Pancreas (tissue), 10 donors: ENCODE data around the gene GOPC. TPM values are rescaled to one million over a fixed set of nuclear protein-coding genes. Genes with fewer than 3 reads are reported as not detected.

ENCODE experiments used
- ATAC-seq, 4 donors: fragments of 200-7000 bp; cut with Tn5 transposase; one replicate each; pipeline versions ENCODE4 v1.8.0 to v1.9.1; 2020; ENCODE audit warnings: mild to moderate bottlenecking in 4 of 4, moderate library complexity in 4 of 4
- DNase-seq, 6 donors: peaks; one replicate each; pipeline ENCODE4 v3.0.0-alpha.2; 2020
- FAIRE-seq: peaks from 2 replicates; lab custom pipeline; 2012; peaks lifted over from hg19 to GRCh38; lab: Jason Lieb, UNC
- H3K27ac ChIP-seq, 4 donors: fragments of 200-600 bp; sonication (generic); 1 replicate in 3 of 4; 2 replicates in 1 of 4; pipeline versions ENCODE4 v1.5.0 to v1.8.0; 2020
- H3K27me3 ChIP-seq, 4 donors: fragments of 200-600 bp; one replicate each; pipeline ENCODE4 v1.8.0; 2021
- H3K36me3 ChIP-seq, 3 donors: fragments of 200-600 bp; sonication (generic) in 1 of 3; one replicate each; pipeline versions ENCODE4 v1.5.0 to v1.8.0; 2020 to 2021
- H3K4me1 ChIP-seq, 3 donors: fragments of 200-600 bp; one replicate each; pipeline ENCODE4 v1.8.0; 2021
- H3K4me3 ChIP-seq, 4 donors: fragments of 200-600 bp; sonication (generic) in 2 of 4; one replicate each; pipeline versions ENCODE4 v1.5.0 to v1.8.0; 2020 to 2021
- H3K9me3 ChIP-seq, 4 donors: fragments of 200-600 bp; one replicate each; pipeline ENCODE4 v1.8.0; 2021
- WGBS, 2 donors: extraction: QIAGEN DNeasy Blood & Tissue Kit; methylation state at CpG; one replicate each; pipeline ENCODE4 v1.1.7; 2013; 5-methylcytosine and 5-hydroxymethylcytosine counted together
- intact Hi-C, 3 donors: fragments of 100-400 bp; cut with DNase I; formaldehyde crosslinking; loops; one replicate each; pipeline versions ENCODE4 v1.11.1 to v1.14.2; 2022
- polyA plus RNA-seq, 2 donors: library from polyadenylated mRNA; stranded (reverse); fragments of 200-250 nt; gene quantifications; one replicate each; pipeline ENCODE4 v1.2.3, GENCODE V29; 2013
- total RNA-seq, 6 donors: library from RNA; stranded (reverse); fragmentation: NEBNext Ultra II Directional in 4 of 6; extraction: Animal tissue kit (Norgen Biotek cat#: 25700) in 4 of 6; gene quantifications; one replicate each; pipeline versions ENCODE4 v1.2.1 to v1.2.4, GENCODE V29; 2021 to 2023
- TF ChIP-seq, protein P1 (sequence below), 4 donors: fragments of 200-600 bp; sonication (generic) in 3 of 4; IDR thresholded peaks; one replicate each; pipeline versions ENCODE4 v1.5.0 to v1.8.0; 2021; ENCODE audit warnings: antibody characterized with exemption in 4 of 4
- donor health status: healthy with polysubstance abuse.
- donor health status: DM: no; HTN: no; CAD: no; lungs with moderate emphysema.
- donor health status: DM: no; HTN: no; CAD: no.
- donor health status: control.
- donor health status: control.
- donor health status: Bipolar disorder and iron deficiency.
- donor health status: DM: yes; HTN: yes; CAD: no.
- donor health status: DM: no; HTN: no; CAD: no.
- donor health status: DM: no; HTN: no; CAD: no.
- donor health status: DM: yes; HTN: yes; CAD: no.

The GOPC gene
- total and polyA plus RNA-seq, 8 donors: 5.1 to 13.9 (median 8.9) TPM

DNA sequence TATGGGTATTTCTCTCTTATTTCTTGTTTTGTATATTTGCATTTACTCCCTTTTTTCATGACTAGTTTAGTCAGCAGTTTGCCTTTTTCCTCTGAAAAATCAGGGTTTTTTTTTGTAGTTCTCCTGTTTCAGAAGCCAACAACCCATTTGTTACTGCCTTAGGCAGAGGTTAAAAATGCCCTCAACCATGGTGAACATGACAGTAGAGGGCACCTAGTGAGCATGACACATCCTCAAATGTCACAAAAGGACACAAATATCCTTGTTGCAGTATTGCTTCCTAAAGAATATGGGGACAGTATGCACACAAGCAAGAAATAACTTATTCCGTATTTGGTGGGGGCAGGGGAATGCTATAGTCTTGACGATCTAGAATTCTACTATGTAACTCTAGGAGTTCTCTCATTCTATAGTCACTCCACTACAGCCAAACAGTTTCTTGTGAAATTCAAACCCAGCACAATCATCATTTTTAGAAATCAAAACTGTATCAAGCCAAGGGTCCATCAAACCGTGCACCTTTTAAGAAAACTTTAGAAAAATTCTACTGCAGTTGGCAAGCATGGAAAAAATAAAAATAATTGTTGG lies 47.0 kb downstream of the GOPC start:
- H3K4me3 ChIP-seq: no peak overlapping the region
- no peak for DNase-seq
- H3K9me3 ChIP-seq: no peaks in the 10 kb centered on the region
- intact Hi-C loops: loop anchor here in 2 of 3 donors (5.0 kb wide), 2 partner anchors 103 to 108 kb away; no protein-coding TSS in a partner anchor
- H3K27ac ChIP-seq: no peak overlapping the region
- no peaks in the 10 kb centered on the region for H3K4me1 ChIP-seq
- no peak for ATAC-seq
- TF ChIP-seq, protein P1, sequence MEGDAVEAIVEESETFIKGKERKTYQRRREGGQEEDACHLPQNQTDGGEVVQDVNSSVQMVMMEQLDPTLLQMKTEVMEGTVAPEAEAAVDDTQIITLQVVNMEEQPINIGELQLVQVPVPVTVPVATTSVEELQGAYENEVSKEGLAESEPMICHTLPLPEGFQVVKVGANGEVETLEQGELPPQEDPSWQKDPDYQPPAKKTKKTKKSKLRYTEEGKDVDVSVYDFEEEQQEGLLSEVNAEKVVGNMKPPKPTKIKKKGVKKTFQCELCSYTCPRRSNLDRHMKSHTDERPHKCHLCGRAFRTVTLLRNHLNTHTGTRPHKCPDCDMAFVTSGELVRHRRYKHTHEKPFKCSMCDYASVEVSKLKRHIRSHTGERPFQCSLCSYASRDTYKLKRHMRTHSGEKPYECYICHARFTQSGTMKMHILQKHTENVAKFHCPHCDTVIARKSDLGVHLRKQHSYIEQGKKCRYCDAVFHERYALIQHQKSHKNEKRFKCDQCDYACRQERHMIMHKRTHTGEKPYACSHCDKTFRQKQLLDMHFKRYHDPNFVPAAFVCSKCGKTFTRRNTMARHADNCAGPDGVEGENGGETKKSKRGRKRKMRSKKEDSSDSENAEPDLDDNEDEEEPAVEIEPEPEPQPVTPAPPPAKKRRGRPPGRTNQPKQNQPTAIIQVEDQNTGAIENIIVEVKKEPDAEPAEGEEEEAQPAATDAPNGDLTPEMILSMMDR (IDR thresholded peaks at IDR 0.05): no peak
- WGBS, 2 donors: 23 to 32% methylated on average over 3 of the region's 3 CpGs
- H3K27me3 ChIP-seq: no peaks in the 10 kb centered on the region
- no peak for FAIRE-seq
- H3K36me3 ChIP-seq: no peaks in the 10 kb centered on the region

DNA sequence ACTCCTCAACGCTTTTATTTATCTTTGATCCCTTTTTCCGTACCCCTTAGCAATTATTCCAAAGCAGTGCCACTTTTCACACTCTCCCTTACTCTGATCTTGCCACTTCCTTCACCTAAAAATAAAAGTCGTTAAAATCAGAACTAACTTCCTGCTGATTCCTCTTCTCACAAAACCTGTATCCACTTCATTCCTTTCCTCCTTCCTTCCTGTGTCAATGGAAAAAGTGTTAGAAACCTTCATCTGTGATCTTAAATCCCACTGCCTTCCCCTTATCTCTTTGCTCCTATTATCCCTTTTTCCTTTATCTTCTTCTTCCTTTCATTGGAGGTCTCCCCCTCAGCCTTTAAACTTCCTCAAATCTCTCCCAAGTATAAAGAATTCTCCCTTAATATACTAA lies 49.2 kb downstream of the GOPC start:
- H3K9me3 ChIP-seq: no peaks in the 10 kb centered on the region
- no peak overlapping the region for H3K27ac ChIP-seq
- no peaks in the 10 kb centered on the region for H3K27me3 ChIP-seq
- H3K4me1 ChIP-seq: no peaks in the 10 kb centered on the region
- H3K4me3 ChIP-seq: no peak overlapping the region
- ATAC-seq: no peak
- intact Hi-C loops: no loop called here
- WGBS, 2 donors: 60 to 66% methylated on average over 3 of the region's 3 CpGs
- TF ChIP-seq, protein P1 (IDR thresholded peaks at IDR 0.05): no peak
- no peak for FAIRE-seq
- DNase-seq: no peak
- H3K36me3 ChIP-seq: no peaks in the 10 kb centered on the region

DNA sequence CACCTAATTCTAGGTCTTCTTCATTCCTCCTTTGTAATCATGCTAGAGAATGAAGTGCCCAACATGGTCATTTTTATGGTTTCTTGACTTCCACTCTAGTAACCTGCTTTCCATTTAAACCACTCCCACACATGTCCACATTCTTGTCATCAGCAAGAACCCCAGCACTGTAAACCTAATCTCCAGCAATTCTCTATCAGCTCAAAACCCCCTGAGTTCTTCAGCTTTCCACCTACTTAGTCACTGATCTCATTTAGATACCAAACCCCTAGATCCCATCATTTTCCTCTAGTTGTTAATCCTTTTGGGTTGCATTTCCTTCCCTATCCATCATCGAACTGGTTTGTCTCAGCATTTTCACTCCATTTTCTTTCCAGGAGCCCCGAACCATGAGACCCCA lies 49.7 kb downstream of the GOPC start:
- H3K36me3 ChIP-seq: no peaks in the 10 kb centered on the region
- ATAC-seq: no peak
- WGBS, 2 donors: 76 to 84% methylated on average over 2 of the region's 2 CpGs
- H3K4me1 ChIP-seq: no peaks in the 10 kb centered on the region
- no peak overlapping the region for H3K4me3 ChIP-seq
- TF ChIP-seq, protein P1 (IDR thresholded peaks at IDR 0.05): no peak
- intact Hi-C loops: no loop called here
- FAIRE-seq: no peak
- DNase-seq: no peak
- H3K9me3 ChIP-seq: no peaks in the 10 kb centered on the region
- no peaks in the 10 kb centered on the region for H3K27me3 ChIP-seq
- no peak overlapping the region for H3K27ac ChIP-seq

DNA sequence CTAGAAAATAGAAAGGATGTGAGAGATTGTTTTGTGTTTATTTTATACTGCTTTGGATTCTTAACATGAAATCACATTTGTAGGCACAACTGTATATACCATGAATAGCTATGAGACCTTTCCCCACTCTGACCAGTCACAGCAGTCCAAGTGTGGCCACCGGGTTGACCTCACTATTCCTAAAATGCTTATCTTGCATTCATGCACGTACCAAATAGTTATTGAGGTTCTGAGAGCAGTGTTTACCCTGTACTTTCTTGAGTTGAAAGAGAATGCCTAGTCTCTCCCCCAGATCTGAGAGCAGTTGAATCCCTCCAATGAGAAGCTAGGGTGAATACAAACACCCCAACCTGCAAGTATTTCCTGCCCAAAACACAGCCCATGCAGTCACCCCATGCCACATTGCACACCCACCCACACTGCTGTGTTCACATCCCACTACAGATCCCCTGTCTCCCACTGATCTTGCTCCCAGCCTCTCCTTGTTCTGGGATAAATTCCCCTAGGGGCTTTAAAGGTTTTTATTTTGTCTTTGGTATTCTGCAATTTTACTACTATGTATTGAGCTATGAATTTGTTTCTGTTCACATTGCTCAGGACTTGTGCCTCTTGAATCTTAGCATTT lies 51.6 kb downstream of the GOPC start:
- no peak for ATAC-seq

More for the DNA sequence above, 51.6 kb downstream of the GOPC start:
- Histone ChIP-seq H3K4me3 (no peak overlapping the region), H3K4me1 (no peaks in the 10 kb centered on the region), H3K27me3 (no peaks in the 10 kb centered on the region), H3K27ac (no peak overlapping the region), H3K36me3 (no peaks in the 10 kb centered on the region), H3K9me3 (no peaks in the 10 kb centered on the region)
- 57 to 61% methylated on average over 2 of the region's 2 CpGs for WGBS, 2 donors
- FAIRE-seq (no peak), DNase-seq (no peak)
- TF ChIP-seq, protein P1 (IDR thresholded peaks at IDR 0.05): no peak
- intact Hi-C loops: no loop called here
